Measurements from ENCODE around the gene HACL1.
"Not testable (repeated sequence)": the region's sequence is repeated elsewhere in the genome, so short reads cannot be mapped to it uniquely, and the experiment has no call there.

The HACL1 gene

GRCh38 chr3:15629860-15630597 is 28.7 kb upstream of the HACL1 start:
- DNase-seq = peak in 1 of 2 donors; percentile 87

GRCh38 chr3:15628967-15629366 is 27.6 kb upstream of the HACL1 start:
- DNase-seq = no peak

GRCh38 chr3:15623535-15624440 is 22.4 kb upstream of the HACL1 start:
- DNase-seq = no peak

GRCh38 chr3:15619659-15620464 is 18.5 kb upstream of the HACL1 start:
- DNase-seq = not testable (repeated sequence)

GRCh38 chr3:15616053-15616452 is 14.7 kb upstream of the HACL1 start:
- DNase-seq = no peak

GRCh38 chr3:15614958-15615357 is 13.6 kb upstream of the HACL1 start:
- DNase-seq = no peak

- no peak for DNase-seq
Observed at GRCh38 chr3:15612001-15612400, 10.6 kb upstream of the HACL1 start.

GRCh38 chr3:15611018-15611417 is 9.6 kb upstream of the HACL1 start:
- no peak for DNase-seq

GRCh38 chr3:15610082-15610759 is 8.9 kb upstream of the HACL1 start:
- DNase-seq = no peak

- no peak for DNase-seq
Observed at GRCh38 chr3:15606434-15606891, 5.1 kb upstream of the HACL1 start.

- not testable (repeated sequence) for DNase-seq
Observed at GRCh38 chr3:15604584-15604983, 3.2 kb upstream of the HACL1 start.

GRCh38 chr3:15602816-15603215 is 1.4 kb upstream of the HACL1 start:
- not testable (repeated sequence) for DNase-seq

- DNase-seq = no peak
Observed at GRCh38 chr3:15602146-15602536, 772 bp upstream of the HACL1 start.

- no peak for DNase-seq
Observed at GRCh38 chr3:15601046-15601398, 347 bp downstream of the HACL1 start.

GRCh38 chr3:15595955-15596354 is 5.4 kb downstream of the HACL1 start:
- DNase-seq = no peak

GRCh38 chr3:15592968-15593367 is 8.4 kb downstream of the HACL1 start:
- no peak for DNase-seq

GRCh38 chr3:15591928-15592327 is 9.4 kb downstream of the HACL1 start:
- DNase-seq = no peak

- no peak for DNase-seq
Observed at GRCh38 chr3:15591242-15591641, 10.1 kb downstream of the HACL1 start.

- DNase-seq = no peak
Observed at GRCh38 chr3:15585111-15585845, 16.1 kb downstream of the HACL1 start.

- no peak for DNase-seq
Observed at GRCh38 chr3:15581471-15582394, 19.6 kb downstream of the HACL1 start.

- DNase-seq = no peak
Observed at GRCh38 chr3:15579051-15579450, 22.3 kb downstream of the HACL1 start.

All from bone marrow (tissue), 2 donors.